ENCODE results near the gene DBR1. TPM values are rescaled to one million over a fixed set of nuclear protein-coding genes. Genes with fewer than 3 reads are reported as not detected.

The DBR1 gene
- total and polyA plus RNA-seq, 10 donors: 8.1 to 19.2 (median 16.9) TPM

- H3K9me3 ChIP-seq: no peaks in the 10 kb centered on the region
- DNase-seq: peak; percentile 97
- 0 to 1% (median 0%) methylated on average over 25 of the region's 25 CpGs for WGBS, 5 donors
- intact Hi-C loops (cut with DNase I; ENCODE audit: low total_unique reads): no loop called here
- H3K27ac ChIP-seq: peak overlapping the region; percentile 73 to 97 (median 94)
- H3K36me3 ChIP-seq: peaks cover 0 to 17% (median 0%) of the 10 kb centered on the region in 6 donors
- H3K4me3 ChIP-seq: peak overlapping the region; percentile 79 to 96 (median 86)
- TF ChIP-seq POLR2AphosphoS5 (IDR thresholded peaks at IDR 0.05) (no peak), CTCF (IDR thresholded peaks at IDR 0.05 in 8 of 11, conservative IDR thresholded peaks at IDR 0.05 in 3 of 11) (no peak), POLR2A (IDR thresholded peaks at IDR 0.05) (no peak)
- H3K27me3 ChIP-seq (replicated peaks in 1 of 7): peaks cover 0 to 29% (median 0%) of the 10 kb centered on the region in 7 donors
- H3K4me1 ChIP-seq: peaks cover 20 to 55% (median 43%) of the 10 kb centered on the region in 6 donors
Measured at GRCh38 chr3:138186803-138187295, 12.1 kb upstream of the DBR1 start.

- no peaks in the 10 kb centered on the region for H3K9me3 ChIP-seq
- H3K27ac ChIP-seq: peak overlapping the region in 4 of 8 donors; percentile 93 to 97 (median 96)
- intact Hi-C loops (cut with DNase I; ENCODE audit: low total_unique reads): no loop called here
- H3K36me3 ChIP-seq: peaks cover 0 to 11% (median 0%) of the 10 kb centered on the region in 6 donors
- TF ChIP-seq CTCF (IDR thresholded peaks at IDR 0.05 in 8 of 11, conservative IDR thresholded peaks at IDR 0.05 in 3 of 11) (no peak), POLR2AphosphoS5 (IDR thresholded peaks at IDR 0.05) (no peak), POLR2A (IDR thresholded peaks at IDR 0.05) (no peak)
- peak overlapping the region in 3 of 8 donors; percentile 83 to 96 (median 88) for H3K4me3 ChIP-seq
- no peak for DNase-seq
- H3K27me3 ChIP-seq (replicated peaks in 1 of 7): peaks cover 0 to 29% (median 0%) of the 10 kb centered on the region in 7 donors
- 64 to 72% (median 66%) methylated on average over 2 of the region's 2 CpGs for WGBS, 5 donors
- peaks cover 20 to 49% (median 39%) of the 10 kb centered on the region in 6 donors for H3K4me1 ChIP-seq
Measured at GRCh38 chr3:138186221-138186620, 11.5 kb upstream of the DBR1 start.

- H3K27me3 ChIP-seq (replicated peaks in 1 of 7): peaks cover 0 to 29% (median 0%) of the 10 kb centered on the region in 7 donors
- TF ChIP-seq CTCF (IDR thresholded peaks at IDR 0.05 in 8 of 11, conservative IDR thresholded peaks at IDR 0.05 in 3 of 11) (no peak), POLR2A (IDR thresholded peaks at IDR 0.05) (no peak), POLR2AphosphoS5 (IDR thresholded peaks at IDR 0.05) (no peak)
- H3K4me1 ChIP-seq: peaks cover 18 to 37% (median 28%) of the 10 kb centered on the region in 6 donors
- no peak overlapping the region for H3K4me3 ChIP-seq
- intact Hi-C loops (cut with DNase I; ENCODE audit: low total_unique reads): no loop called here
- H3K27ac ChIP-seq: no peak overlapping the region
- no peak for DNase-seq
- 49 to 74% (median 60%) methylated on average over 3 of the region's 3 CpGs for WGBS, 5 donors
- peaks cover 0 to 3% (median 0%) of the 10 kb centered on the region in 6 donors for H3K36me3 ChIP-seq
- H3K9me3 ChIP-seq: no peaks in the 10 kb centered on the region
Measured at GRCh38 chr3:138184994-138185393, 10.3 kb upstream of the DBR1 start.

GRCh38 chr3:138180375-138181029, 5.8 kb upstream of the DBR1 start:
- TF ChIP-seq POLR2AphosphoS5 (IDR thresholded peaks at IDR 0.05) (no peak), CTCF (IDR thresholded peaks at IDR 0.05 in 8 of 11, conservative IDR thresholded peaks at IDR 0.05 in 3 of 11) (peak in 7 of 11 experiments; percentile 9 to 36 (median 17)), POLR2A (IDR thresholded peaks at IDR 0.05) (no peak)
- Histone ChIP-seq H3K9me3 (no peaks in the 10 kb centered on the region), H3K27me3 (replicated peaks in 1 of 7) (peaks cover 0 to 40% (median 0%) of the 10 kb centered on the region in 7 donors), H3K36me3 (no peaks in the 10 kb centered on the region), H3K27ac (no peak overlapping the region), H3K4me1 (peaks cover 0 to under 1% (median under 1%) of the 10 kb centered on the region in 6 donors), H3K4me3 (no peak overlapping the region)
- no peak for DNase-seq
- intact Hi-C loops (cut with DNase I; ENCODE audit: low total_unique reads): no loop called here
- WGBS, 5 donors: 12 to 16% (median 12%) methylated on average over 2 of the region's 2 CpGs

All from spleen (tissue), 11 donors.